Calu3 (cell line): Measurements from ENCODE around the gene OR2V1. TPM values are rescaled to one million over a fixed set of nuclear protein-coding genes. Genes with fewer than 3 reads are reported as not detected.

Experiments
- BruUV-seq: library from RNA; stranded (reverse); fragments of 400-500 nt; replicated peaks from 2 replicates; lab custom pipeline; 2021; lab: Mats Ljungman, UMichigan
- CTCF ChIA-PET: fragments of 300-600 bp; sonication (Branson Sonifier 250); formaldehyde crosslinking; loops from one replicate; lab custom pipeline; 2022; ENCODE audit warnings: antibody characterized with exemption; lab: Charles Lee
- DNase-seq: peaks from one replicate; pipeline ENCODE4 v3.0.0; 2022
- H3K27ac Mint-ChIP-seq: one replicate; pipeline ENCODE4 v1.8.0; 2022; ENCODE audit warnings: mixed read lengths; ENCODE audit not compliant: unreplicated experiment
- H3K27me3 Mint-ChIP-seq: one replicate; pipeline ENCODE4 v1.8.0; 2022; ENCODE audit warnings: mixed read lengths; ENCODE audit not compliant: unreplicated experiment
- H3K36me3 Mint-ChIP-seq: one replicate; pipeline ENCODE4 v1.8.0; 2022; ENCODE audit warnings: mild to moderate bottlenecking, moderate library complexity, mixed read lengths; ENCODE audit not compliant: insufficient read depth, unreplicated experiment
- H3K4me1 Mint-ChIP-seq: one replicate; pipeline ENCODE4 v1.8.0; 2022; ENCODE audit warnings: mild to moderate bottlenecking, low read depth, mixed read lengths; ENCODE audit not compliant: unreplicated experiment
- H3K4me3 Mint-ChIP-seq: one replicate; pipeline ENCODE4 v1.8.0; 2022; ENCODE audit warnings: mild to moderate bottlenecking, low read depth, moderate library complexity, mixed read lengths; ENCODE audit not compliant: unreplicated experiment
- H3K9me3 Mint-ChIP-seq: one replicate; pipeline ENCODE4 v1.8.0; 2022; ENCODE audit warnings: low read depth, mixed read lengths; ENCODE audit not compliant: unreplicated experiment
- intact Hi-C: fragments of 100-400 bp; cut with micrococcal nuclease; formaldehyde crosslinking; loops from one replicate; pipeline ENCODE4 v1.10.0; 2022; ENCODE audit not compliant: unreplicated experiment
- total RNA-seq: library from RNA; stranded (reverse); gene quantifications from 2 replicates; pipeline ENCODE4 v1.2.3, GENCODE V29; 2022
- TF ChIP-seq, protein P1 (sequence below): fragments of 200-600 bp; IDR thresholded peaks from one replicate; pipeline ENCODE4 v1.8.0; 2022; ENCODE audit warnings: antibody characterized with exemption; ENCODE audit not compliant: unreplicated experiment

The OR2V1 gene
- total RNA-seq, 1 experiment from 2014 or later: not detected

GRCh38 chr5:181126841-181127240, 4.1 kb downstream of the OR2V1 start:
- CTCF ChIA-PET: no interaction called here
- no TSS peak for BruUV-seq
- TF ChIP-seq, protein P1, sequence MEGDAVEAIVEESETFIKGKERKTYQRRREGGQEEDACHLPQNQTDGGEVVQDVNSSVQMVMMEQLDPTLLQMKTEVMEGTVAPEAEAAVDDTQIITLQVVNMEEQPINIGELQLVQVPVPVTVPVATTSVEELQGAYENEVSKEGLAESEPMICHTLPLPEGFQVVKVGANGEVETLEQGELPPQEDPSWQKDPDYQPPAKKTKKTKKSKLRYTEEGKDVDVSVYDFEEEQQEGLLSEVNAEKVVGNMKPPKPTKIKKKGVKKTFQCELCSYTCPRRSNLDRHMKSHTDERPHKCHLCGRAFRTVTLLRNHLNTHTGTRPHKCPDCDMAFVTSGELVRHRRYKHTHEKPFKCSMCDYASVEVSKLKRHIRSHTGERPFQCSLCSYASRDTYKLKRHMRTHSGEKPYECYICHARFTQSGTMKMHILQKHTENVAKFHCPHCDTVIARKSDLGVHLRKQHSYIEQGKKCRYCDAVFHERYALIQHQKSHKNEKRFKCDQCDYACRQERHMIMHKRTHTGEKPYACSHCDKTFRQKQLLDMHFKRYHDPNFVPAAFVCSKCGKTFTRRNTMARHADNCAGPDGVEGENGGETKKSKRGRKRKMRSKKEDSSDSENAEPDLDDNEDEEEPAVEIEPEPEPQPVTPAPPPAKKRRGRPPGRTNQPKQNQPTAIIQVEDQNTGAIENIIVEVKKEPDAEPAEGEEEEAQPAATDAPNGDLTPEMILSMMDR: no peak
- Mint-ChIP-seq H3K27ac (no peak overlapping the region), H3K4me1 (no peaks in the 10 kb centered on the region), H3K9me3 (peaks cover 6% of the 10 kb centered on the region), H3K36me3 (no peaks in the 10 kb centered on the region), H3K4me3 (no peak overlapping the region), H3K27me3 (peaks cover 97% of the 10 kb centered on the region)
- intact Hi-C loops: no loop called here
- no peak for DNase-seq

DNA sequence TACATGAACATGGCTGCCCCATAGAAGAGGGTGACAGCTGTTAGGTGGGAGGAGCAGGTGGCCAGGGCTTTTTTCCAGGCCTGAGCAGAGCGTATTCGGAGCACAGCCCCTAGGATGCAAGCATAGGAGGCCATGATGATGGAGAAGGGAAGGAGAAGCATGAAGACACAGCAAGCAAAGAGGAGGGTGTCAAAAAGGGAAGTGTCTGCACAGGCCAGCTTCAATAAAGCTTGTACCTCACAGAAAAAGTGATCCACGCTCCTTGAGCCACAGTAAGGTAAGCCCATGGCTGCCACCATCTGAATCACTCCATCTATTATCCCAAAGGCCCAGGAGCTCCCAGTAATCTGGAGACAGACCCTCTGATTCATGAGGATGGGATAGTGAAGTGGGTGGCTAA, 6.4 kb downstream of the OR2V1 start:
- TF ChIP-seq, protein P1: no peak
- Mint-ChIP-seq H3K9me3 (peaks cover 6% of the 10 kb centered on the region), H3K27me3 (peaks cover 97% of the 10 kb centered on the region), H3K4me3 (no peak overlapping the region), H3K36me3 (no peaks in the 10 kb centered on the region), H3K4me1 (no peaks in the 10 kb centered on the region), H3K27ac (no peak overlapping the region)
- DNase-seq: no peak
- CTCF ChIA-PET: no interaction called here
- BruUV-seq: no TSS peak
- intact Hi-C loops: no loop called here

DNA sequence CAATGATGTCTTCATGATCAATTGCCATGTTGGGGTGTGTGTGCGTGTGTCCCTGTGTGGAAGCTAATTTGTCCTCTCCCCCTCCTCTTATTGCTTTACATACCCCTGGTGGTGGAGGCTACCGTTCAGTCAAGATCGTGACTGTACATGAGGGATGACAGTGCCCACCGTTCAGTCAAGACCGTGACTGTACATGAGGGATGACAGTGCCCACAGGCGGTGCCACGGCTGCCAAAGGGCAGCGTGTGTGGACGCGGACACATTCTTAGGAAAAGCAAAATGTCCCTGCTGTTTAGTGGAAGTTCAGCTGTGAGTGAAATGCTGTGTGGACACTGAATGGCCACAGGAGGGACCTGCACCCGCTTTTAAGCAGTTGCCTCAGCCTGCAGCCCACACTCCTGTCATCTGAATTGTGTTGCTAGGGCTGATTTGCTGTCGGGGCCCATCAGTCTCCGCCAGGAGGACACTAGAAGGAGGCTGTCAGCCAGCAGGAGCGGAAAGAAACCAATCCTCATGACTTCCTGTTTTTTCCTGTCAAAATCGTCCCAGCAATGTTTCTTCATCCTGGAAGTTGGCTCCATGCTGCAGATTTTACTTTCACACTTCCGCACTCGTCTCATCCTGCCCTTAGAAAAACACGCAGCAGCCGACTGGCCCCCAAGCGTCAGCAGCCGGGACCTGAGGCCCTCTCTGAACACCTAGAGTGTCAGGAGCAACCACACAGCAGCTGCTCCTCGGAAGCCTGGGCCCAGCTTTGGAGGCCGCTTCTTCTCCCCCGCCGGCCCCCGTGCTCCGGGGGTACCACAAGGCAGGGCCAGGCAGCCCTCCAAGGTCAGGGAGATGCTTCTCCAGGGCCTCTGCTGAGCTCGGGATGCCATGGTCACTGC, 9.1 kb downstream of the OR2V1 start:
- no TSS peak for BruUV-seq
- Mint-ChIP-seq H3K36me3 (no peaks in the 10 kb centered on the region), H3K27ac (no peak overlapping the region), H3K4me3 (no peak overlapping the region), H3K9me3 (peaks cover 6% of the 10 kb centered on the region), H3K4me1 (no peaks in the 10 kb centered on the region), H3K27me3 (peaks cover 97% of the 10 kb centered on the region)
- CTCF ChIA-PET: interaction anchor here (0.6 kb wide), 1 partner anchor 9 kb away, joined by 10 read pairs; no protein-coding TSS in a partner anchor
- DNase-seq: no peak
- intact Hi-C loops: no loop called here
- TF ChIP-seq, protein P1: no peak

- Mint-ChIP-seq H3K4me1 (peaks cover 2% of the 10 kb centered on the region), H3K27me3 (peaks cover 97% of the 10 kb centered on the region), H3K9me3 (peaks cover 6% of the 10 kb centered on the region), H3K27ac (no peak overlapping the region), H3K36me3 (no peaks in the 10 kb centered on the region), H3K4me3 (no peak overlapping the region)
- TF ChIP-seq, protein P1: no peak
- DNase-seq: no peak
- intact Hi-C loops: no loop called here
- CTCF ChIA-PET: no interaction called here
- BruUV-seq: no TSS peak
These were observed 10.2 kb downstream of the OR2V1 start for GRCh38 chr5:181120761-181121160.
